HEK293T (cell line): ENCODE measurements around the gene CLCN3.

Source experiments
- CTBP1 ChIP-seq: fragments of 450-650 bp; IDR thresholded peaks from 2 replicates; pipeline ENCODE4 v1.6.1; 2016; ENCODE audit warnings: borderline replicate concordance
- ELF4 ChIP-seq: fragments of 450-650 bp; IDR thresholded peaks from 2 replicates; pipeline ENCODE4 v1.6.1; 2017; ENCODE audit warnings: antibody characterized with exemption
- HDGF ChIP-seq: fragments of 450-650 bp; IDR thresholded peaks from 2 replicates; pipeline ENCODE4 v1.6.1; 2017; ENCODE audit warnings: antibody characterized with exemption, borderline replicate concordance
- L3MBTL2 ChIP-seq: fragments of 450-650 bp; conservative IDR thresholded peaks from 2 replicates; pipeline ENCODE4 v1.6.1; 2016; ENCODE audit warnings: mild to moderate bottlenecking
- TARDBP ChIP-seq: fragments of 450-650 bp; IDR thresholded peaks from 2 replicates; pipeline ENCODE4 v1.6.1; 2016

DNA sequence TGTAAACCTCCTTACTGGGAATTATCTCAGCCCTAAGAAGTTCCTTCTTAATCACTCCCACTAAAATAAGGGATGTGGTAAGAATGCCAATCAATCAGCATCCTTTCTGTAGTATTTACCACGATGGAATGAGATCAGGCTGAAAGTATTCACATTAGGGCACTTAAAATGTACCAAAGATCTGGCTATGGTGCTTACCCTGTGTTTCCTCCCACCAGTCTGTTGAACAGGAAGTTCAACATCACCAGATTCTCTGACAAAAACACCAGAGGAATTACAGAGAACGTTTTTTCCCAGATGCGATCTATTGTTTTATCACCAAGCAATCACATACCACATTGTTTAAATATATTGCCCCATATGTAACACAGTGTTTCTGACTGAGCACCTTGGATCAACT, 2.1 kb upstream of the CLCN3 start:
- TF ChIP-seq CTBP1 (no peak), TARDBP (no peak), HDGF (no peak), ELF4 (no peak), L3MBTL2 (no peak)
